ENCODE results near the gene LLCFC1.
"Not testable (repeated sequence)": the region's sequence is repeated elsewhere in the genome, so short reads cannot be mapped to it uniquely, and the experiment has no call there.

The LLCFC1 gene

DNA sequence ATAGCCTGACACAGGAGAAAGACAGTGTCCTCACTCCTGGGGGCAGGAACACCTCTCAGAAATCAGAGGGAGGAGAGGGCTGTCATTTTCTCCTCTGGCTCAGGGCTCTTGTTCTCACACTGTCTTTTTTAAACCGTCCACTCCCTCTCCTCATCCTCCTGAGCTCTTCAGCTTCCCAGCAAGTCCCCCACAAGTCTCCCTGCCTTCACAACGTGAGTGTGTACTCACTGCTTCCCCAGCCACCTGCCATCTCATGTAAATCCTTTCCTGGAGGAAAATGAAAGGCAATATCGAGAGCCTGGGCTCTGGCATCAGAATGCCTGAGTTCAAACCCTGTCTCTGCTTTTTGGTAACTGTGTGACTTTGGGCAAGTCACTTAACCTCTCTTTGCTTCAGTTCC lies 5.7 kb downstream of the LLCFC1 start:
- no peak for DNase-seq

DNA sequence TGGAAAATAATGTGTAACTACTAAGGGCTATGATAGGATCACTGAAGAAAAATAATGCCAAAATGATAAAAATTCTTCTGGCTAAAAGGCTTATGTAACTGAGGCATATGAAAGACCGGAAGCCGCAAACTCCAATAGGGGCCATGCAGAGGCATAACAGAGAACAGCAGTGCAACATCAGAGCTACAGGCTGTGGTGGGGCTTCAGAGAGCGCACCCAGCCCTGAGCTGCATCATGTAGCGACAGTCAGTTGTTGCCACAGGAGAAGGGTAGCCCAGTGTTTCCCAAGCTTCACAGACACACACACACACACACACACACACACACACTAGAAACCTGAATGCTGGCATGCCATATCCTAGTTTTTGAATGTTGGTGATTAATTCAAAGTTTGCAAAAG lies 9.3 kb downstream of the LLCFC1 start:
- no peak for DNase-seq

DNA sequence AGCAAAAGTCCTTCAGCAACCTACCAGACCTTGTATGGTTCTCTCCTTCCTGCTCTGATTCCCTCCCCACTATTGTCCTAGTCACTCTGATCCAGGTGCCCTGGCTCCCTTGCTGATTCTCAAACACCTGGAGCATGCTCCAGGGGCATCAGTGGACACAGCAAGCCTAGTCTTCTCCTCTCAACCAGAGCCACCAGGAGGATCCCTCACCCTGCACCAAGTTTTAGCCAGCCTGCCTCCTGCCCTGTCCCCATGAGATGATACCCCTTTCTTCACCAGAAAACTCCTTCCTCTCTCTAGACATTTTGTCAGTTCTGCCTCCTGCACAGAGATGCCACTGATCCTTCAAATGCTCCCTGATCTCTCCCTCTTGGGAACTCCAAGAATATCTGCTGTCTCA lies 11.0 kb downstream of the LLCFC1 start:
- DNase-seq = no peak

DNA sequence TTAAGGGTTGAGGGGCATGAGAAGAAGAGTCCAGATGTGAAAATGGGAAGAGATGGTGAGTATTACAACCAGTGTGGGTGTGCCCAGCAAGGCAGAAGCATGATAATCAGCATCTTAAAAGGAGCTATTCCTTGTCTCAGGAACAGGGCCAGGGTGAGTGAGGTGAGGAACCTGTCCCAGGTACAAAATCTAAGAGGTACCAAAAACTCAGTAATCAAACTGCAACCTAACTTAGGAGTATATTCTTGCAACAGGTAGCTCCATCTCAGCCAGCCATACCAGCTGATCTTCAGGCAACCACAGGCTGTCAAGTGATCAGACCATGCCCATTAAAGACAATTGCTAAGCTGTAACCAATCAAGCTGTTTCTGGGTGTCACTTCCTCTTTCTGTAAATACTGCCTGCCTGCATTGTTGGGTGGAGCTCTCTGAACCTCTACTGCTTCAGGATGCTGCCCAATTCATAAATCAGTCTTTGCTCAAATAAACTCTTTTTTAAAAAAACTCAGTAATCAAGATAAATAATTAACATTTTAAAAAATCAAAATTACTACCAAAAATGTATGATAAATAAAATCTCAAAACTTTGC lies 15.5 kb downstream of the LLCFC1 start:
- DNase-seq = peak; percentile 55

DNA sequence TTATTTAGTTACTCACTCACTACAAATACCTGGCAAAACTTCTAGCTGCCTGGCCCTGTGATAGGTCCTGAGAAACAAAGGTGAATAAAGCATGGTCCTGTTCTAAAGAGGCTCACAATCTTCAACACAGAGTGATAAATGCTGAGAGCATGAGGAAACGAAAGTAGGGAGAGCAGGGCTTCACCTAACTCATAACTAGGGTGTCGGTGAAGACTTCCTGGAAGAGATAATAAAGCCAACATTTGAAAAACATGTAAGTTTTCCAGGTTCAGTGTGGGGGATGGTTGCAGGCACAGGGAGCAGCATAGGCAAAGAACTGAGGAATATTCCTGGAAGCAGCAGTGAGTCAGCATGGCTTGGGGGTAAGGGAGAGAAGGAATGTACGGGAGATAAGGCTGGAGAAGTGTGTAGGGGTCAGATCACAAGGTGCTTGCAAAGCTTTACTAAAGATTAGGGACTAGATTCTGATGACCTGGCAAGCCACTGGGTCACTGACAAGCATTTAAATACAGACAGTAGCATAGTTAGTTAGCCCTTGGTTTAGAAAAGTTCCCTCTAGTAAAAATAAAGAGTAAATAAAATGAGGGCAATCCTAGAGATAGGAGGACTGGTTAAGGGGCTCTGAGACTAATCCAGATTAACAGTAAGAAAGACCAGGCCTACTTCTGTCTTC lies 17.8 kb downstream of the LLCFC1 start:
- no peak for DNase-seq

DNA sequence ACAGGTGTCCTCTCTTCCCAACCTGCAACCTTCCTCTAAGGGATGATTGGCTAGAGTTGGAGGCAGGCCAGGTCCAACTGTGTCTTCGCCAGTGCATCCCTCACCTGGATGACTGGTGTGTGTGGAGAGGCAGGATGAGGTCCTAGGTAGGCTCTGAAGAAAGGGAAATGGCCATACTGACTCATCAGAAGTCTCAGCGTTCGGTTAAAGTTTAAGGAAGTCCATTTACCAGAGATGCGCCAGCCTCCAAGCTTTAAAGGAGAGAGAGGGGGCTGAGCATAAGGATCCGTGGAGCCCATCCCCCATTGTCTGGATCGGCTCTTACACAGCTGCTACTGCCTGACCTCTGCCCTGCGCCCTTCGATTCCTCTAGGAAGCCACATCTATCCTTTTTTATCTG lies 18.4 kb downstream of the LLCFC1 start:
- DNase-seq = no peak

DNA sequence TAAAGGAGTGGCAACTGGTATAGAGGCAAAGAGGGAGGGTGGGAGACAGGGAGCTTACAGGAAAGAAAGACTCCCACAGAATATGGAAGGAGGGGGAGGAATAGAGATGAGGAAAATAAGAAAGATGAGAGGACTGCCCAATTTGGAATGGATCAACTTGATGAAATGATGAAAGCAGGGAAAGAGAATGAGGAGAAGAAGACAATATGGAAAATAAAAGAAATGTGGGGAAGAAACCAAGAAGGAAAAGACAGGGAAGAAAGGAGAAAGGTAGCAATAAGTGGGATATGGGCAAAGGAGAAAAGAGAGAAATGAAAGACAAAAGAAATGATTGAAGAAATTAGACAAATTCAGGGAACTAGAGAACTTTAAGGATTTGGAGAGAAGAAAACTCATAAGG lies 19.9 kb downstream of the LLCFC1 start:
- no peak for DNase-seq

DNA sequence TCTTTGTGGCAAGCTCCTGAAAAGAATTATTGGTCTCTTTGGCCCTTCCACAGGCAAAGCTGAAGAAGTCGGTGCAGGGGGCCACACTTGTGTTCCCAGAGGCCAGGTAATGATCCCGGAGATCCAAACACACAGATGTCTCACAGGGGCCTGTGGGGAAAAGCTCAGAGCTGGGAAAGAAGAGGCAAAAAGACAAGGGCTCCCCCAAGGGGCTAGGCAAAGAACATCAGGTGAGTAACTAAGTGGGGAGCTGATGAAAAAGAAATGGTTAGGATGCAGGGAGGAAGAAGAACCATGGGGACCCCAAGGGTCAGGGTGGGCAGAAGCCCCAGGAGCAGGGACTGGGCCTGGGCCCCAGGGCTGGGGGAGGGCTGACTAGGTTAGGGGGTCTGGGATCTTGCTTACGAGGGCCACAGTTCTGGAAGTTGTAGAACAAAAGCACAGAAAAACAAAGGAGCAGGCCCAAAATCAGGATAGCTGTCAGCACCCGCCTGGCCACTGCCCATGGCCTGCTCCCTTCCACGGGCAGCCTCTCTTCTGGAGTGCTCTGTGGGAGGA lies 21.8 kb downstream of the LLCFC1 start:
- peak; percentile 55 for DNase-seq

DNA sequence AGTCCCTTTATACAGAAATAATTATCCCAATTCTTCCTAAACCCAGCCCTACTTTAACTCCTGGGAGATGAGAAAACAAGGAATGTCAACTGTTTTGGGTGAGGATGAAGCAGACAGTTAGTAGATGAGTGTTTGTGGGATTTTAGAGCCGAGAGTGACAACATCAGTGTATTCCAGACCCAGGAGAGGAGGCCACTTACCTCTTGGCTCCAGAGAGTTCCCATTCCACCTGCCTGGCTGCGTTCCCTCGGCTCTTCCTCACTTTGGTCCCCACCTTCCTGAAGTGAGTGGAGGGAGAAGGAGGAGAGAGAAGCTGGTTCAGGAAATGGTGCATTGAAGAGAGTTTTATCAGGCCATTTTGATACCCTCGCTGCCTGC lies 22.3 kb downstream of the LLCFC1 start:
- no peak for DNase-seq

DNA sequence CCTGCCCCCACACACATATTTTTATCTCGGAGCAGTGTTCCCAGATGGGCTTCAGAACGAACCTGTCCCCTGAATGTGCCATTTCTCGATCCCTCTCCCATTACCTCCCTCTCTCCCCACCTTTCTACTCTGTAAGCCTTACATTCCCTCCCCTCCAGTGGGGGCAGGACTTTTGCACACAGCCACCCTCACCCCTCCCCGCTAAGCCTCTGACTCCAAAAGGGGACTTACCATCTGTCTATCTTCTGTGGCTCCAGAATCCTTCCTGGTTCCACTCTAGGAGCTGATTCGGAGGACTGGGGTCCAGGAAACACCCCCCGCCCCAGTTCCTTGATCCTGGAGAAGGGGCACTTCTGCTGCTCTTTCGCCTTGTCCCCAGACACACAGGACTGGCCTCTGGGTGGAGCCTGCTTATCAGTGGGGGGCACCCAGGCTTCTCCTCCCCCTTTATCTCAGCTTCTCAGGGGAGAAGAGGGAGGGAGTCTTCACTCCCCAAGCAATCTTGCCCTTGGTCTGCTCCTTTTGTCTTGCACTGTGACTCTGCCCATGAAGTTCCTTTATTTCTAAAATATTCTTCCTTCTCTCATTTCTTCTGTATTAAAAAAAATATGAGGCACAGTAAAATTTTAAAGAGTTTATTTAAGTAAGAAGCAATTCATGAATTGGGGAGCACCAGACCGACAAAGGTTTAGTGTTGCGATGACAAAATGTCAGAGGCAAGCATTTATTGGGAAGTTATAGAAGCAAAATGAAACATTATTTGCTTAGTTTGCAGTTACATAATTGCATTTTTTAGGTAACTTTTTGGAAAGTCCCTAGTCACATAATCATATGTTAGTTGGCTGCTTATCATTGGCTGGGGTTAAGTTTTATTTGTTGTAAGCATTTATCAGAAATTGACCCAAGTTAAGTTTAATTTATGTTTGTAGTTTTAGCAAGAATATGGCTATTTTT lies 23.0 kb downstream of the LLCFC1 start, which contains the start of gene KEL:
Gene KEL, minus strand, starts transcription at position 391 of the 954 bp plus-strand sequence. Its CDS starts 157 bp downstream, at position 234.
- DNase-seq = peak; percentile 95

DNA sequence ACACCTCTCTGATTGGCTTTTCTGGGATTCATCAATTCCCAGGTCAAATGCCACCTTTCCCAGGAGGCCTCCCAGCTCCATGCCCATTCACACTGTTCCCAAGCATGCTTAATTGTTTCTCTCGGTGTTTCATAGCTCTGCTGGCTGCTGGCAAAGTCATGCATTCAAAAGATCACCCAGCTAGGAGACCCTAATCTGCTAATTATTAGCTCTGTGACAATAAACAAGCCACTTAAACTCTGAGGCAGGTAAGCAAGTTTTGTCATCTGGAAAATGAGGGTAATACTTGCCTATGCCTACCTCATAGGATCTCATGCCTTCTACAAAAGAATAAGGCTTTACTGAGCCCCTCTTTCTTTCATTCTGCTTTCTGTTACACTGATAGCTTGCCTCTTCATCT lies 23.7 kb downstream of the LLCFC1 start:
- DNase-seq = no peak

DNA sequence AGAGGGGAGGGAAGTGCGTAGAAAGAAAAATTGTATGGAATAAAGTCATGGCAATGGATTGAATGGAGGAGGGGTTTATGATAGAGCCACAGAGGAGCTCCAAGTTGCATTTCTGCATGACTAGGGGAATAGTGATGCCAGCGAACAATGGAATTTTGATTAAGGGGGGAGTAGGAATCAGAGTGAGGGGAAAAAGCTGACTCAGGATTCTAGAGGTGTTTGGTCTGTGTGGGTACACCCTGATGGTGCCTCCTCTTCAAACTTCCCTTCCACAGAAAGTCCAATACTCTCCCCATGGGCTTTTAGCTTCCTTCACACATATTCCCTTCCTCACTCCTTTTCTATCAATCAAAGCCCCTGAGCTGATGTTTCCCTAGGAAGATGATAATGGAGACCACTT lies 24.7 kb downstream of the LLCFC1 start:
- DNase-seq = no peak

DNA sequence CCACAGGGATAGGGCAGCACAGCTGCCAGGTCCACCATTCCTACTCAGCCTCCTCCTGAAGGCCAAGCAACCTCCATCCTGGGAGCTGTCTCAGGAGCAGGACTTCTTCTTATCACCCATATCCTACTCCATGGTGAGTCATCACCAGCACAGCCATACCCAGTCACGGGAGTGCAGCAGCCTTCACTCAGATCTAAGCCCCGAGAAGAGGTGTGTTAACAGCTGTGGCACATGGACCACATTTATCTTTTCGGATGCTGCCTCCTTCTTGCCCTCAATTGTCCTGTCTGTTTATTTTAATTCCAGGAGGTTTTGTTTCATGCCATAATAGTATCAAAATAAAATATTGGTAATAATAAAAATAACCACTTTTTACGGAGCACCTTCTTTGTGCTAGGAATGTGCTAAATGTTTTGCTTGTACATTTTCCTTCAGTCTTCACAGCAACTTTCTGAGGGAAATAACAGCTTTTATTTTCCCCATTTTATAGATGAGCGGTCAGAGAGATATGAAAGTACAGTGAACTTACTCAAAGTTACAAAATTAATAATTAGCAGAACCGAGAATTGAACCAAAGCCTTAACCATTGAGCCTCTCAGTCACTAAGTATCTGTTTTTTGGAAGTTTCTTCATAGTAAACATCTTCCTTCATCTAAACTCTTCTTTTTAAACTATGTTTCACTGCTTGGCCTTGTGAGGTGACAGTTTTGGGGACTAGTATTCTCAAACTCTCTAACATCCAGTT lies 25.4 kb downstream of the LLCFC1 start:
- peak; percentile 59 for DNase-seq

DNA sequence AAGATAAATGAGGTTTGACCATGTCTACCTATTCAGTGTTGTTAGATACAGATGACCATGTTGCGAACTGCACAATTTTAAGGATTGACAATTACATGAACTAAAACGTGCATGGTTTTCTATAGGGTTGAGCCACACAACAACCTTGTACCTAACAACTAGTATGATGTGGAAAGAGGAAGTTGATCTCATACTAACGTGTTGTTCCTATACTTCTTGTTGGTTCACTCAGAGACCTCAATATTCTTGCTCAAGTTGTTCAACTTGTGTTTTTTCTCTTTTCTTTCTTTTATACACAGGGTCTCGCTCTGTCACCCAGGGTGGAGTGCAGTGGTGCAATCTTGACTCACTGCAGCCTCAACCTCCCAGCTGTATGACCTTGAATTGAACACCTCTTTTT lies 28.9 kb downstream of the LLCFC1 start:
- no peak for DNase-seq

DNA sequence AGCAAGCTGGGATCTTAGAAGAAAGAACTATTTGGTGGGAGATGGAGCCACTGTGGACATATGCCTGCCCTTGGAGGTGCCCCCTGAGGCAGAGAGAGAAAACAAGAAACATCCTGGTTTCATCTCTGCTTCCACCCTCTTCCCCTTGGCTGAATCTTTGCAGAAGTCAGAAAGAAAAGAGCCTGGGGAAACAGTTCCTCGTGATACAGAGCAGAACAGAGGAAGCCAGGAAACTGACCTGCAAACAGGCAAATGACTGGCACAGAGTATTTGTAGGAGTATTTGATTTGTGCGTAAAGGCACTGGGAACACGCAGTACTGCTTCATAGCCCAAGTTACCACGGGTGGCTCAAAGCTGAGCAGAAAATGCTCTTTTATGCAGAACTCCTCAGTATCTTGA lies 29.9 kb downstream of the LLCFC1 start:
- no peak for DNase-seq

DNA sequence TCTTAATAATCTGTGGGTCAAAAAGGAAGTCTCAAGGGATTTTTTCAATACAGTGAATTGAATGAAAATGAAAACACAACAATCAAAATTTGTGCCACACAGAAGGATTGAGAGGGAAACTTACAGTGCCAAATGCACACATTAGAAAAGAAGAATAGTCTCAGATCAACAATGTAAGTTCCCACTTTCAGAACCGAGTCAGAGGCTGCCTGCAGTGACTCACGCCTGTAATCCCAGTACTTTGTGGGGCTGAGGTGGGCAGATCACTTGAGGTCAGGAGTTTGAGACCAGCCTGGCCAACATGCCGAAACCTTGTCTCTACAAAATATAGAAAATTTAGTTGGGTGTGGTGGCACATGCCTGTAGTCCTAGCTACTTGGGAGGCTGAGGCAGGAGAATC lies 35.3 kb downstream of the LLCFC1 start:
- DNase-seq = no peak

DNA sequence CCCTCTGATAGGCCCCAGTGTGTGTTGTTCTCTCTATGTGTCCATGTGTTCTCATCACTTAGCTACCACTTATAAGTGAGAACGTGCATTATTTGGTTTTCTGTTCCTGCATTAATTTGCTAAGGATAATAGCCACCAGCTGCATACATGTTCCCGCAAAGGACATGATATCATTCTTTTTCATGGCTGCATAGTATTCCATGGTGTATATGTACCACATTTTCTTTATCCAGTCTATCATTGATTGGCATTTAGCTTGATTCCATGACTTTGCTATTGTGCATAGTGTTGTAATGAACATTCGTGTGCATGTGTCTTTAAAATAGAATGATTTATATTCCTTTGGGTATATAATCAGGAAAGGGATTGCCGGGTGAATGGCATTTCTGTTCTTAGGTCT lies 39.1 kb downstream of the LLCFC1 start:
- not testable (repeated sequence) for DNase-seq

DNA sequence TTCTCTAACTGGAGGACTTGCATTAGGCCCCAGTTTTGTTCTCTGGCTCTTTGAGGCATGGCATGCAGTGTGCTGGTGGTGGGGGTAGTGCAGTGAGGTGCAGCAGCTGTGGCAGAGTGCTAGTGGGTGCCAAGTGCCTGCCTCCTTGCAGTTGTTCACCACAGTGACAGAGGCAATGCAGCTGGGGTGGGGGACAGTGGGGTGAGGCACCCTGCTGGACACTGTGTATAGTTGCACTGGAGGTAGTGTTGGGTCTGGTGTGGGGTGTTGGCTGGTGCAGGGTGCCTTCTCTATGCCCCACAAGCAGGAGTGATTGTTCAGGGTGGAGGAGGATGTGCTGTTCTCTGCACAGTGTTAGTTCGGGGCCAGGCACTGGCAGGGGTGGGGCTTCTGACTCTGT lies 44.5 kb downstream of the LLCFC1 start:
- peak; percentile 33 for DNase-seq

DNA sequence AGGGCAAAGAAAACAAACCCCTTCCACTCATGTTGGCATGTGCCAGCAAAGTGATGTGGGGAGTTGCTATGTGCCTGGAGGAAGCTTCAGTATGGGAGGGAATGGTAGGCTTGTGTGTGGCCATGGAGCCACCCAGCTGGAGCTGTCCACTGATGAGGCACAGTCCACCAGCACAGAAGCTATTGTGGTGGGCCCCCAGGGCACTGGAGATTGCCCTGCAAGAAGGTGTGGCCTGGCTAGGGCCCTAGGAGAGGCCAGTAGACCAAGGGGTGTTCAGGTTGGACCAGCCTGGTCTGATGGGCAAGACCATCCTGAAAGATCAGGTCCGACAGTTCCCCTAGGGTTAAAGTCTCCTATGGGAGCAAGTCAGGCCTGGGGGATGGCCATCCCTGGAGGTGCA lies 45.0 kb downstream of the LLCFC1 start:
- no peak for DNase-seq

Data from hematopoietic multipotent progenitor cell treated with erythropoietin and hydrocortisone succinate and interleukin-3 and kit ligand, for 6 days (in vitro differentiated cells).